NCI-H2196 (cell line): ENCODE measurements around the gene KCNJ11.
"Not testable (repeated sequence)": the region's sequence is repeated elsewhere in the genome, so short reads cannot be mapped to it uniquely, and the experiment has no call there.

Experiments used
- DNase-seq: peaks from one replicate; lab custom pipeline; 2025; ENCODE audit not compliant: unreplicated experiment; lab: John Stamatoyannopoulos, UW

The KCNJ11 gene

GRCh38 chr11:17388609-17389210 is at the start of gene KCNJ11:
KCNJ11 (minus strand) TSS chr11:17388659; CDS start chr11:17388091, 568 bp downstream.
- DNase-seq = peak; percentile 62

- DNase-seq = no peak
Observed at GRCh38 chr11:17437366-17437765, 48.9 kb upstream of the KCNJ11 start.

GRCh38 chr11:17434108-17434507 is 45.6 kb upstream of the KCNJ11 start:
- DNase-seq = no peak

- no peak for DNase-seq
Observed at GRCh38 chr11:17432002-17432401, 43.5 kb upstream of the KCNJ11 start.

- DNase-seq = no peak
Observed at GRCh38 chr11:17431139-17431538, 42.7 kb upstream of the KCNJ11 start.

GRCh38 chr11:17430616-17431015 is 42.2 kb upstream of the KCNJ11 start:
- no peak for DNase-seq

- no peak for DNase-seq
Observed at GRCh38 chr11:17428925-17429324, 40.5 kb upstream of the KCNJ11 start.

GRCh38 chr11:17428261-17428660 is 39.8 kb upstream of the KCNJ11 start:
- no peak for DNase-seq

GRCh38 chr11:17426233-17426632 is 37.8 kb upstream of the KCNJ11 start:
- DNase-seq = not testable (repeated sequence)

- DNase-seq = no peak
Observed at GRCh38 chr11:17423533-17424310, 35.3 kb upstream of the KCNJ11 start.

- no peak for DNase-seq
Observed at GRCh38 chr11:17421781-17422180, 33.3 kb upstream of the KCNJ11 start.

GRCh38 chr11:17418444-17419081 is 30.1 kb upstream of the KCNJ11 start:
- no peak for DNase-seq

- no peak for DNase-seq
Observed at GRCh38 chr11:17416492-17416891, 28.0 kb upstream of the KCNJ11 start.

GRCh38 chr11:17415523-17416104 is 27.2 kb upstream of the KCNJ11 start:
- no peak for DNase-seq

- no peak for DNase-seq
Observed at GRCh38 chr11:17414992-17415391, 26.5 kb upstream of the KCNJ11 start.

GRCh38 chr11:17414317-17414737 is 25.9 kb upstream of the KCNJ11 start:
- no peak for DNase-seq

GRCh38 chr11:17413414-17414316 is 25.2 kb upstream of the KCNJ11 start:
- DNase-seq = peak; percentile 65

- no peak for DNase-seq
Observed at GRCh38 chr11:17412488-17413180, 24.2 kb upstream of the KCNJ11 start.

- DNase-seq = no peak
Observed at GRCh38 chr11:17411418-17411817, 23.0 kb upstream of the KCNJ11 start.
